Activated T-helper 1 cell treated with anti-CD3 and anti-CD28 coated beads, Interleukin-12 subunit alpha, Interleukin-12 subunit beta, Interleukin-2, Interleukin-4 antibody, amounts not matched to agents 30 ng/mL and 10 ng/mL and 1 ng/mL, durations not matched to agents 14 hours and 24 hours and 36 hours (primary cell): Measurements from ENCODE around the gene LMOD2. TPM values are rescaled to one million over a fixed set of nuclear protein-coding genes. Genes with fewer than 3 reads are reported as not detected.

Experiments
- total RNA-seq: library from RNA; stranded (reverse); gene quantifications from 2 replicates; pipeline ENCODE4 v1.2.3, GENCODE V29; 2022

LMOD2 gene
- total RNA-seq, 1 donor from 2014 or later = not detected

Other genes starting within 250 kb of the LMOD2 start
- gene IQUB, start 121.3 kb upstream of the LMOD2 start, total RNA-seq = 0.44 TPM in 1 of 2 replicates, not detected in the other
- gene NDUFA5, start 98.0 kb upstream of the LMOD2 start, total RNA-seq = 49.4 and 51.5 TPM in 2 replicates
- not detected in 2 replicates for gene ASB15, start 54.0 kb upstream of the LMOD2 start, total RNA-seq
- gene WASL, start 93.1 kb downstream of the LMOD2 start, total RNA-seq = 7.3 and 7.5 TPM in 2 replicates
- gene HYAL4, start 189.3 kb downstream of the LMOD2 start, total RNA-seq = not detected in 2 replicates